NT2/D1 (cell line): Measurements from ENCODE around the gene COMMD10.

ENCODE experiments used
- YY1 ChIP-seq: IDR thresholded peaks from 2 replicates; pipeline ENCODE4 v1.6.1; 2011; ENCODE audit not compliant: insufficient read length, insufficient read depth
- ZNF274 ChIP-seq: IDR thresholded peaks from 2 replicates; pipeline ENCODE4 v1.6.1; 2011; ENCODE audit warnings: mild to moderate bottlenecking, low read depth, low read length

DNA sequence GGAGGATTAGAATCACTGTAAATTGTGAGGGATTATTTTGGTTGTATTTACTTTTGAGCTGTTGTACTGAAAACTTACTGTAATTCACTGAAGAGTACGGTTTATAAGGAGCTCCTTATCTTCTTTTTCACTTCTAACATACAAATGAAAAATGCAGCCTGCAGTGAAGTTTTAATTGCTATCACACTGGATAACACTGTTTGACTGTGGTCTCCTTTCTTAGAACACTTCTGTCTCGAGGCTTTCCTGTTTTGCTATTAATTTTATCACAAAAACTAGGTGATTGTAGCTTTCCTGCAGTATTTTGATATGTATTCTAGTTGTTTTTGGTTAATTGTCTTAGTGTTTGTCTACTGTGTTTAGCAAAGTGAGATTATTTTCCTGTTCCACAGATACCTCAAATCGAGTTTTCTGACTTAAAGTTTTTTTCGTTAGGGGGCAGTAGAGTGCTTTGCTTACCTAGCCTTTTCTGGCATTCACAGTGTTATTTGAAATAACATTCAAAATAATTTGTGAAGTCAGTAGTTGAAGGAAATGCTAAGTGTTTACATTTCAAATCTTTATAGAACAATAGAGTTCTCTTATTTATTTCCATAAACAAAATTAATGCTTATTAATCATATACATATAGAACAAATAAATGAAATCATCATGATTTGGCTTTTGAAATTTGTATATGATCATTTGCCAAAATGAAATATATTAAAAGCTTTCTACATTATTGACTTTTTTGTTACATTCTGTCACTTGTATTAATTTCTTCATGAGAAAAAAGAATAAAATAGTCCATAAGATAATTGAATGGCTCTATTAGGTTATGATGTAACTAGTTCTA is 52.9 kb downstream of the COMMD10 start:
- TF ChIP-seq YY1 (no peak), ZNF274 (no peak)
